ENCODE measurements around the gene FAM200B.

GRCh38 chr4:15649914-15650545 lies 31.6 kb upstream of the FAM200B start:
- TF ChIP-seq CTCF (IDR thresholded peaks at IDR 0.05): peak; percentile 68 to 77 (median 74)
- no peak for TF ChIP-seq POLR2A (IDR thresholded peaks at IDR 0.05)
